ENCODE measurements around the gene CDH23.

Gene CDH23

DNA sequence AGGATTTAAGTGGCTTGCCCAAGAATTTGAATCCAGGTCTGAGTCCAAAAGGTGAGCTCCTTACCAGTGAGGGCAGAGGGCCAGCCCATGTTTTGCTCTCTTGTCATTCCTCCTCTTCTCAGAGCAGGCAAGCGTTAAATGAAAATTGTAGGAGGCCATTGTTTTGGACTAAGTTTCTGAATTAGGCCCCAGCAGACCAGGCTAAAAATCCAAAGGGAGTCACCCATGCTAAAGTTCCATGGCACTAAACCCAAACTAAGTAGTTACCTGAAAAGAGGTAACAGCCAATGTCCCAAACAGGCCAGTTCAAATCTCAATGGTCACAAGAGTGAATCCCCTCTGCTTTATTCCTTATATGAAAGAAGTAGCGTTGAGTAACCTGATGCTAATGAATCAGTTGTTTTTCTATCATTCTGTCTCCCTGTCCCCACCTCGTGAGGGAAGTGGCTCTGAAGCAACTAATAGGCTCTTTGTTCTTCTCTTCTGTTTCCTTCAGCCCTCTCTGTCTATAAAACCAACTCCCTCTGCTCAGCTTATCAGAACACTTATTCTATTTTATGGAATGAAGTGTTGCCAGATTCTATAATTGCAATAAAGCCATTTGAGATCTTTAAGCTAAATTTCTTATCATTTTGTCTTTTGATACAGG is 17.5 kb upstream of the CDH23 start:
- Histone ChIP-seq H3K36me3 (ENCODE audit: control insufficient read depth in 2 of 2, insufficient read depth in 2 of 2, low read length in 2 of 2) (no peaks in the 10 kb centered on the region), H3K9me3 (ENCODE audit: control insufficient read depth in 2 of 2, low read length in 2 of 2) (no peaks in the 10 kb centered on the region), H3K4me3 (ENCODE audit: low read length in 2 of 2) (no peak overlapping the region), H3K27ac (ENCODE audit: low read depth in 2 of 2, low read length in 2 of 2) (peak overlapping the region; percentile 1 to 54), H3K9ac (ENCODE audit: low read depth in 1 of 2, low read length in 2 of 2) (no peak overlapping the region), H3K4me1 (ENCODE audit: control insufficient read depth in 2 of 2, insufficient read depth in 2 of 2, low read length in 2 of 2) (peaks cover 17 to 27% of the 10 kb centered on the region in 2 donors), H3K27me3 (ENCODE audit: control insufficient read depth in 2 of 2, insufficient read depth in 2 of 2, low read length in 2 of 2) (no peaks in the 10 kb centered on the region)

DNA sequence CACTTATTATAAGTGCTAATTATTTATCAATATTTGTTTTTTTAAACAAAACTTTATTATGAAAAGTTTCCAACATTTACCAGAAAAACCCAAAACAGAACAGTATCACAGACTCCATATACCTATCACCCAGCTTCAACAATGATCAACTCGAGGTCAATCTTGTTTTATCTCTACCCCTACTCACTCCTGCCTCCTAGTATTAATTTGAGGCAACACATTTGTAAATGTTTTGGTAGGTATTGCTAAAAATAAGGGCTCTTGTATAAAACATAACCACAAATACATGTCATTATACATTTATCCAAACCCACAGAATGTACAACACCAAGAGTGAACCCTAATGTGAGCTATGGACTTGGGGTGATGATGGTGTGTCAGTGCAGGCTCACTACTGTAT is 15.9 kb upstream of the CDH23 start:
- Histone ChIP-seq H3K27ac (ENCODE audit: low read depth in 2 of 2, low read length in 2 of 2) (no peak overlapping the region), H3K9me3 (ENCODE audit: control insufficient read depth in 2 of 2, low read length in 2 of 2) (no peaks in the 10 kb centered on the region), H3K4me3 (ENCODE audit: low read length in 2 of 2) (no peak overlapping the region), H3K4me1 (ENCODE audit: control insufficient read depth in 2 of 2, insufficient read depth in 2 of 2, low read length in 2 of 2) (peaks cover 17 to 27% of the 10 kb centered on the region in 2 donors), H3K9ac (ENCODE audit: low read depth in 1 of 2, low read length in 2 of 2) (no peak overlapping the region), H3K27me3 (ENCODE audit: control insufficient read depth in 2 of 2, insufficient read depth in 2 of 2, low read length in 2 of 2) (no peaks in the 10 kb centered on the region), H3K36me3 (ENCODE audit: control insufficient read depth in 2 of 2, insufficient read depth in 2 of 2, low read length in 2 of 2) (no peaks in the 10 kb centered on the region)

DNA sequence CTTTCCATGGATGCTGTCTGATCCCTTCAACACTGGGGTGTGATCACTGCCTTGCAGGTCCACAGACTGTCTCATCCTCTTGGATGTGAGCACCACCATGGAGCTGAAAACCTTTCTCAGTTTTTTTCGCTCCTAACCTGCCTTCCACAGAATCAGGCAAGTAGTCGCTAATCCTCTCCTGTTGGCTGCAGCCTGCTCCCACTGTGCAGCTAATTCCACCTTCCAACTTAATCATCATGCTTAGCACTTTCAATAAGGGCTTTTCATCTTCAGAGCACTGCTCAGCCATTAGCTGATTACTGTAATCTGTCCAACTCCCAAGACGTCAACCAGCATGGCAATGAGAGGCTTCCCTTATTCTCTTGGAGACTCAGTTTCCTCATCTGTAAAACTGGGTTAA is 15.1 kb upstream of the CDH23 start:
- Histone ChIP-seq H3K36me3 (ENCODE audit: control insufficient read depth in 2 of 2, insufficient read depth in 2 of 2, low read length in 2 of 2) (no peaks in the 10 kb centered on the region), H3K9me3 (ENCODE audit: control insufficient read depth in 2 of 2, low read length in 2 of 2) (no peaks in the 10 kb centered on the region), H3K9ac (ENCODE audit: low read depth in 1 of 2, low read length in 2 of 2) (no peak overlapping the region), H3K27ac (ENCODE audit: low read depth in 2 of 2, low read length in 2 of 2) (no peak overlapping the region), H3K27me3 (ENCODE audit: control insufficient read depth in 2 of 2, insufficient read depth in 2 of 2, low read length in 2 of 2) (no peaks in the 10 kb centered on the region), H3K4me1 (ENCODE audit: control insufficient read depth in 2 of 2, insufficient read depth in 2 of 2, low read length in 2 of 2) (peaks cover 17 to 26% of the 10 kb centered on the region in 2 donors), H3K4me3 (ENCODE audit: low read length in 2 of 2) (no peak overlapping the region)

DNA sequence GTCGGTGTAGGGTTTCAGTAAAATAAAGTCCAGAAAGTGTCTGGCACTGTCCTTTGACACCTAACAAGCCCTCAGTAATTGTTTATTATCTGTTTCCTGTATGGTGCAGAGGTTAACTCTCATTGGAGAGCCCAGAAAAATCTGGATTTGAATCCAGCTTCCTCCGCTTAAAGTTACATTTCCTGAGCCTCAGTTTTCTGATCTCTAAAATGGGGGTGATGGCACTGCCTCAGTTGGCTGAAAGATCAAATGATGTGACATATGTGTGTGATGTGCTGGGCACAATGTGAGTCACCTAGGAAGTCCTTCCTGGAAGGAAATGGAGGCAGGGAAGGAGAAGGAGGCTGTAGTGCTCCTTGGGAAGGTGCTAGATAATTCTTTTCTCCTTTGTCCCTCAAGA is 14.7 kb upstream of the CDH23 start:
- Histone ChIP-seq H3K27me3 (ENCODE audit: control insufficient read depth in 2 of 2, insufficient read depth in 2 of 2, low read length in 2 of 2) (no peaks in the 10 kb centered on the region), H3K4me3 (ENCODE audit: low read length in 2 of 2) (no peak overlapping the region), H3K36me3 (ENCODE audit: control insufficient read depth in 2 of 2, insufficient read depth in 2 of 2, low read length in 2 of 2) (no peaks in the 10 kb centered on the region), H3K9me3 (ENCODE audit: control insufficient read depth in 2 of 2, low read length in 2 of 2) (no peaks in the 10 kb centered on the region), H3K27ac (ENCODE audit: low read depth in 2 of 2, low read length in 2 of 2) (no peak overlapping the region), H3K9ac (ENCODE audit: low read depth in 1 of 2, low read length in 2 of 2) (no peak overlapping the region), H3K4me1 (ENCODE audit: control insufficient read depth in 2 of 2, insufficient read depth in 2 of 2, low read length in 2 of 2) (peaks cover 17 to 22% of the 10 kb centered on the region in 2 donors)

DNA sequence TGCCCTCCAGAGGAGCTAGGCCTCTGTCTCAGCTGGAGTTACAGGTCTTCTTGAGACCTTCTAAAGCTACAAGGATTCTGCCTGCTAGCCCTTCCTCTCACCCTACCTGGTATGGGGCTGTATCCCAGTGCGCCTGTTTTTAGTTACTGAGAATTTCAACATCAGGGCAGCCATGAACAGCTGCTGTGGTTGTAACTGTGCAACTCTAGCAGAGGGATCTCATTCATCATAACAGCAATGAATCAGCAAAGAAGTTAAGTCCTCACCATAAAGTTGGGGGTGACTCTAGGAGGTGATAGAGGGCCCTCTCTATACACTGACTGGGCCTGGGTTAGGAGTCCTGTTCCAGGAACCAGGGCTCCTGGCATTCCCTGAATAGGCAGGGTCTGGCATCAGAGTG is 14.0 kb upstream of the CDH23 start:
- Histone ChIP-seq H3K9ac (ENCODE audit: low read depth in 1 of 2, low read length in 2 of 2) (no peak overlapping the region), H3K4me3 (ENCODE audit: low read length in 2 of 2) (no peak overlapping the region), H3K36me3 (ENCODE audit: control insufficient read depth in 2 of 2, insufficient read depth in 2 of 2, low read length in 2 of 2) (no peaks in the 10 kb centered on the region), H3K27me3 (ENCODE audit: control insufficient read depth in 2 of 2, insufficient read depth in 2 of 2, low read length in 2 of 2) (peaks cover 0 to 2% of the 10 kb centered on the region in 2 donors), H3K27ac (ENCODE audit: low read depth in 2 of 2, low read length in 2 of 2) (no peak overlapping the region), H3K4me1 (ENCODE audit: control insufficient read depth in 2 of 2, insufficient read depth in 2 of 2, low read length in 2 of 2) (peaks cover 17 to 19% of the 10 kb centered on the region in 2 donors), H3K9me3 (ENCODE audit: control insufficient read depth in 2 of 2, low read length in 2 of 2) (no peaks in the 10 kb centered on the region)

DNA sequence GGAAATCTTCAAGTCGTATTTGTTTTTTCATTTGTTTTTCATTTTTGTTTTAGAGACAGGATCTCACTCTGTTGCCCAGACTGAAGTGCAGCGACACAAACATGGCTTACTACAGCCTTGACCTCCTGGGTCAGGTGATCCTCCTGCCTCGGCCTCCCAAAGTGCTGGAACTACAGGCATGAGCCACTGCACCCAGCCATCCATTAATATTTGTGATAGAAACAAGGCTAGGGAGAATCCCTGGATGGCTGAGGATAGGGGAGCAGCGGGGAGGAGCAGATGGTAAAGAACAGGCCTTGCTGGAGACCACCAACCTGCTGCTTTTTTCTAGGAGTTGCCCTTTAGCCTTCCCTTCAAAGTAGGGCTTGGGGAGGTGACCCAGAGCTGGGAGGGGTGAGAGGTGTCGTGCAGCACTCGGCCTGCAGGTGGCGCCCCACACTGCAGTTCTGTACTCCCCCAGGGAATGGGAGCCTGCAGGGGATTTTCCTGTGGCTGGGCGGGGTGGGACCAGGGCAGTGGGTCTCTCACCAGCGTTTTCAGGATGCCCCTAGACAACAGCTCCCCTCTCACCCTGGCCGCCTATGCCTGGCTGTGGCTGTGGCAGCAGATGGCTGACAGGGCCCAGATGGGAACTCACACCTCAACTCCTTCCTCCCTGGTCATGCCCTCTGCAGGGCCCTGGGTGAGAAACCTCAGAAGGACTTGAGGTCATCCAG is 12.6 kb upstream of the CDH23 start:
- H3K4me1 ChIP-seq (ENCODE audit: control insufficient read depth in 2 of 2, insufficient read depth in 2 of 2, low read length in 2 of 2), result peaks cover 7% of the 10 kb centered on the region in 2 donors
- no peak overlapping the region for H3K27ac ChIP-seq (ENCODE audit: low read depth in 2 of 2, low read length in 2 of 2)
- H3K9me3 ChIP-seq (ENCODE audit: control insufficient read depth in 2 of 2, low read length in 2 of 2), result no peaks in the 10 kb centered on the region
- H3K9ac ChIP-seq (ENCODE audit: low read depth in 1 of 2, low read length in 2 of 2), result no peak overlapping the region
- no peak overlapping the region for H3K4me3 ChIP-seq (ENCODE audit: low read length in 2 of 2)
- H3K36me3 ChIP-seq (ENCODE audit: control insufficient read depth in 2 of 2, insufficient read depth in 2 of 2, low read length in 2 of 2), result no peaks in the 10 kb centered on the region
- H3K27me3 ChIP-seq (ENCODE audit: control insufficient read depth in 2 of 2, insufficient read depth in 2 of 2, low read length in 2 of 2), result peaks cover 0 to 5% of the 10 kb centered on the region in 2 donors

DNA sequence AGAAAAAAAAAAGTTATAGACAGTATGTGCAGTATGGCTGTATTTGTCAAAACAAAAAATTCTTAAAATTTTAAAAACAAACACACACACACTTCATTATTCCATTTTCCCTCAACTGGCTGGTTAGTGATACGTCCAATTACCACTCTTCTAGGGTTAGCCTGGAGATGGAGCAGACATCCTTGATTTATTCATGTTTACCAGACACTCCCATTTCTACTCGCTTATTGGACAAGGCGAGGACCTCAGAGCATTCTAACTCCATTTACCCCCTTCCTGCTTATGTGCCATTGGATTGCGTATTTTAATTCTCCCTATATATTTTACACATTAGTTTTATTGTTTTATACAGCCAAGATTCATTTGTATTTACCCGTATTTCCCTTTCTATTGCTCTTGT is 8.5 kb upstream of the CDH23 start:
- Histone ChIP-seq H3K4me1 (ENCODE audit: control insufficient read depth in 2 of 2, insufficient read depth in 2 of 2, low read length in 2 of 2) (no peaks in the 10 kb centered on the region), H3K4me3 (ENCODE audit: low read length in 2 of 2) (no peak overlapping the region), H3K27ac (ENCODE audit: low read depth in 2 of 2, low read length in 2 of 2) (no peak overlapping the region), H3K9ac (ENCODE audit: low read depth in 1 of 2, low read length in 2 of 2) (no peak overlapping the region), H3K27me3 (ENCODE audit: control insufficient read depth in 2 of 2, insufficient read depth in 2 of 2, low read length in 2 of 2) (peaks cover 0 to 17% of the 10 kb centered on the region in 2 donors), H3K9me3 (ENCODE audit: control insufficient read depth in 2 of 2, low read length in 2 of 2) (no peaks in the 10 kb centered on the region), H3K36me3 (ENCODE audit: control insufficient read depth in 2 of 2, insufficient read depth in 2 of 2, low read length in 2 of 2) (no peaks in the 10 kb centered on the region)

DNA sequence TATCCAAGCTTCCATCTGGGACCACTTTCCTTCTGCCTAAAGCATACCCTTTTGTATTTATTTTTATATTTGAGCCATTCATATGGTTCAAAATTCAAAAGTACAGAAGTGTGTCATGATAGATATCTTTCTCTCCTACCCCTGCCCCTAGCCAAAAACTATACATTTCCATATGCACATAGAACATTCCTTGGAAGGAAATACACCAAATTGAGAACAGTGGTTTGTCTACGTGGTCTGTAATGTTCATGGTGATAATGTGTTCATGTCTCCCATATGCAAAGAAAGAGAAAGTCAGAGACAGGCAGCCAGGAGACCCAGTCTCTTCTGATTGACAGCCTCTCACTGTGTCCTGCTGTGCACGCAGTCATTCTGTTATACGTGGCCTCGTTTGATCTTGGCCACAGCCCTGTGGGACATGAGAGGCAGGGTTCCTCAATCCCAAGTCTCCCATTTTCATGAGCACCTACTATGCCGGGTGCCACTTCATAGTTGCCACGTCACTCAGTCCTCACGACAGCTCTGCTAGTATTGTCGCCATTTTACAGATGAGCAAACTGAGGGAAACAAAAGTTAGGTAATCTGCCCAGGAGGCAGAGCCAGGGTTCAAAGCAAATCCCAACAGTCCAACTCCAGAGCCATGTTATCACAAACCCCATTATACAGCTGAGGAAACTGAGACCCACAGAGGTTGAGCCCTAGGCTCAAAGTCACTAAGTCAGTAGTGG is 8.0 kb upstream of the CDH23 start:
- no peak overlapping the region for H3K9ac ChIP-seq (ENCODE audit: low read depth in 1 of 2, low read length in 2 of 2)
- H3K36me3 ChIP-seq (ENCODE audit: control insufficient read depth in 2 of 2, insufficient read depth in 2 of 2, low read length in 2 of 2), result no peaks in the 10 kb centered on the region
- no peaks in the 10 kb centered on the region for H3K4me1 ChIP-seq (ENCODE audit: control insufficient read depth in 2 of 2, insufficient read depth in 2 of 2, low read length in 2 of 2)
- H3K27me3 ChIP-seq (ENCODE audit: control insufficient read depth in 2 of 2, insufficient read depth in 2 of 2, low read length in 2 of 2), result peaks cover 0 to 17% of the 10 kb centered on the region in 2 donors
- no peak overlapping the region for H3K27ac ChIP-seq (ENCODE audit: low read depth in 2 of 2, low read length in 2 of 2)
- no peak overlapping the region for H3K4me3 ChIP-seq (ENCODE audit: low read length in 2 of 2)
- H3K9me3 ChIP-seq (ENCODE audit: control insufficient read depth in 2 of 2, low read length in 2 of 2), result no peaks in the 10 kb centered on the region

DNA sequence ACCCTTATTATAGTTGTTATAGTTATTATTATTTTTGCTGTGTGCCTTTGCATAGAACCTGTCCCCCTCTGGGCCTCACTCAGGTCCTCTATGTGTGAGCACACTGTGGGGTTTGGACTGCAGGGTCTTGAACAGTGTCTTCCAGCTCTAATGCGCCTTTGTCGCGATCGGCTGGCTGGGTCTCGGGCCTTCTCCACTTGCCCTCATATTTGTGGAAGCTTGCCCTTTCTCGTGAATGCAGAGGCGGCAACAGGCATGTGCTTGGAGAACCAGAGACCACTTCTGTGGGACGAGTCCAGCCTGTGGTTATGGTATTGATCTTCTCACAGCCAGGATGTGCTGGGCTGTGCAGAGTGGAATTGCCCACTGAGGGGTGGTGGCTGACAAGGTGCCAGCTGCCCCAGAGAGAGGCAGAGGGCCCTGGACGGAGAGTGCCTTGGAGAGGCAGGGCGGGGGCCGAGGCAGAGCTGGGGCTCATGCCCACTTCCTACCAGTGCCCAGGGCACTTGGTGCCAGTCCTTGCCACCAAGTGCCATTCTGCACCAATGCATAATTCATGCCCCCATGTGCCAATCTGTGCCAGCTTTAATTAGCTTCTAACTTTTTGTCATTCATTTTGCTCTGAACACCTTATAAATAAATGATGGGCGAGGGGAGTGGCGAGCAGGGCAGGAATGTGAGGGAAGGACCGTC is 6.8 kb upstream of the CDH23 start:
- Histone ChIP-seq H3K9me3 (ENCODE audit: control insufficient read depth in 2 of 2, low read length in 2 of 2) (no peaks in the 10 kb centered on the region), H3K27me3 (ENCODE audit: control insufficient read depth in 2 of 2, insufficient read depth in 2 of 2, low read length in 2 of 2) (peaks cover 0 to 21% of the 10 kb centered on the region in 2 donors), H3K36me3 (ENCODE audit: control insufficient read depth in 2 of 2, insufficient read depth in 2 of 2, low read length in 2 of 2) (no peaks in the 10 kb centered on the region), H3K27ac (ENCODE audit: low read depth in 2 of 2, low read length in 2 of 2) (no peak overlapping the region), H3K4me3 (ENCODE audit: low read length in 2 of 2) (no peak overlapping the region), H3K4me1 (ENCODE audit: control insufficient read depth in 2 of 2, insufficient read depth in 2 of 2, low read length in 2 of 2) (no peaks in the 10 kb centered on the region), H3K9ac (ENCODE audit: low read depth in 1 of 2, low read length in 2 of 2) (no peak overlapping the region)

DNA sequence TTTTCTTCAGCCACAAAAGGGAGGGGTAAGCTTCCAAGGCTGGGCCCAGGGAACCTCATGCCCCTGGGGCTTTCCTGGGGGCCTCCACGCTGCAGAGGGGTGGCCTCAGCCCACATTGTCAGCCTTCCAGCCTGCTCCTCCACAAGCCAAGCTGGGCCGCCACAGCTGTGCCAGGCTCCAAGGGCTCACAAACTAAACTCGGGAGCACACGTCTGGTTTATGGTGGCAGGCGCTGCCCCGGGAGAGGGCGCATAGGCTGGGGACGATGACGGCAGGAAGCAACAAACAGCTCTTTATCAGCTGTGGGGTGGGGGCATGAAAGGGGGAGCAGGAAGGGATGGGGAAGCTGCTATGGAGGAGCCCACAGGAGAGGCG is 6.3 kb upstream of the CDH23 start:
- Histone ChIP-seq H3K27ac (ENCODE audit: low read depth in 2 of 2, low read length in 2 of 2) (no peak overlapping the region), H3K9ac (ENCODE audit: low read depth in 1 of 2, low read length in 2 of 2) (no peak overlapping the region)

More for the DNA sequence above, 6.3 kb upstream of the CDH23 start:
- Histone ChIP-seq H3K4me1 (ENCODE audit: control insufficient read depth in 2 of 2, insufficient read depth in 2 of 2, low read length in 2 of 2) (no peaks in the 10 kb centered on the region), H3K27me3 (ENCODE audit: control insufficient read depth in 2 of 2, insufficient read depth in 2 of 2, low read length in 2 of 2) (peaks cover 0 to 23% of the 10 kb centered on the region in 2 donors), H3K36me3 (ENCODE audit: control insufficient read depth in 2 of 2, insufficient read depth in 2 of 2, low read length in 2 of 2) (no peaks in the 10 kb centered on the region), H3K9me3 (ENCODE audit: control insufficient read depth in 2 of 2, low read length in 2 of 2) (no peaks in the 10 kb centered on the region), H3K4me3 (ENCODE audit: low read length in 2 of 2) (no peak overlapping the region)
